MM.1S (cell line): ENCODE results near the gene SH3PXD2A.

ENCODE experiments used
- DNase-seq: peaks from one replicate; pipeline ENCODE4 v3.0.0-alpha.2; 2015
- H2AFZ ChIP-seq: fragments of 300-600 bp; sonication (generic); 2 replicates; pipeline ENCODE4 v1.6.0; 2016; ENCODE audit warnings: antibody characterized with exemption, low read length
- H3F3A ChIP-seq: fragments of 300-600 bp; sonication (generic); 2 replicates; pipeline ENCODE4 v1.6.1; 2016; ENCODE audit warnings: mild to moderate bottlenecking, antibody characterized with exemption, low read length, moderate library complexity, mixed read lengths; ENCODE audit not compliant: insufficient read depth
- H3K27ac ChIP-seq: fragments of 300-600 bp; sonication (generic); 2 replicates; pipeline ENCODE4 v1.5.1; 2016; ENCODE audit warnings: mild to moderate bottlenecking, low read length
- H3K27me3 ChIP-seq: fragments of 300-600 bp; sonication (generic); replicated peaks from 2 replicates; pipeline ENCODE4 v1.6.0; 2016; ENCODE audit warnings: low read length; ENCODE audit not compliant: insufficient read depth
- H3K36me3 ChIP-seq: fragments of 300-600 bp; sonication (generic); replicated peaks from 2 replicates; pipeline ENCODE4 v1.6.1; 2016; ENCODE audit warnings: mild to moderate bottlenecking, low read length, mixed read lengths; ENCODE audit not compliant: insufficient read depth
- H3K4me1 ChIP-seq: fragments of 300-600 bp; sonication (generic); 2 replicates; pipeline ENCODE4 v1.6.1; 2016; ENCODE audit warnings: low read length, mixed read lengths
- H3K4me2 ChIP-seq: fragments of 300-600 bp; sonication (generic); 2 replicates; pipeline ENCODE4 v1.6.0; 2016; ENCODE audit warnings: low read depth, low read length
- H3K4me3 ChIP-seq: fragments of 300-600 bp; sonication (generic); 2 replicates; pipeline ENCODE4 v1.5.1; 2016; ENCODE audit warnings: low read length, mixed read lengths
- H3K79me2 ChIP-seq: fragments of 300-600 bp; sonication (generic); 2 replicates; pipeline ENCODE4 v1.6.1; 2016; ENCODE audit warnings: mixed run types, low read length, mixed read lengths
- H3K9ac ChIP-seq: fragments of 300-600 bp; sonication (generic); 2 replicates; pipeline ENCODE4 v1.6.1; 2016; ENCODE audit warnings: low read length, mixed read lengths
- H3K9me2 ChIP-seq: fragments of 300-600 bp; sonication (generic); replicated peaks from 2 replicates; pipeline ENCODE4 v1.6.1; 2016; ENCODE audit warnings: mild to moderate bottlenecking, low read length, mixed read lengths; ENCODE audit not compliant: insufficient read depth
- H3K9me3 ChIP-seq: fragments of 300-600 bp; sonication (generic); replicated peaks from 2 replicates; pipeline ENCODE4 v1.6.1; 2016; ENCODE audit warnings: mild to moderate bottlenecking, low read length, mixed read lengths; ENCODE audit not compliant: insufficient read depth
- H4K20me1 ChIP-seq: fragments of 300-600 bp; sonication (generic); 2 replicates; pipeline ENCODE4 v1.6.1; 2016; ENCODE audit warnings: mild to moderate bottlenecking, low read length, moderate library complexity, mixed read lengths; ENCODE audit not compliant: insufficient read depth
- EZH2 ChIP-seq: fragments of 300-600 bp; sonication (generic); optimal IDR thresholded peaks from 2 replicates; pipeline ENCODE3; 2017; ENCODE audit warnings: low read depth, mild to moderate bottlenecking, antibody characterized with exemption, low read length, mixed read lengths
- EZH2phosphoT487 ChIP-seq: fragments of 300-600 bp; sonication (generic); IDR thresholded peaks from 2 replicates; pipeline ENCODE4 v1.6.1; 2018; ENCODE audit warnings: antibody characterized with exemption, low read length
- TF ChIP-seq, protein P1 (sequence below): fragments of 300-600 bp; sonication (generic); IDR thresholded peaks from 2 replicates; pipeline ENCODE4 v1.5.1; 2016; ENCODE audit warnings: antibody characterized with exemption, low read length, mixed read lengths

SH3PXD2A gene

GRCh38 chr10:103737735-103738367, 117.5 kb downstream of the SH3PXD2A start:
- no peaks in the 10 kb centered on the region for H3K36me3 ChIP-seq
- no peaks in the 10 kb centered on the region for H3K9me3 ChIP-seq
- DNase-seq, result no peak
- no peaks in the 10 kb centered on the region for H3F3A ChIP-seq
- no peak overlapping the region for H3K4me2 ChIP-seq
- H3K9ac ChIP-seq, result no peak overlapping the region
- H3K27me3 ChIP-seq, result no peaks in the 10 kb centered on the region
- no peak overlapping the region for H3K27ac ChIP-seq
- no peak overlapping the region for H2AFZ ChIP-seq
- no peaks in the 10 kb centered on the region for H3K79me2 ChIP-seq
- TF ChIP-seq EZH2phosphoT487 (no peak), EZH2 (no peak)
- TF ChIP-seq, protein P1, sequence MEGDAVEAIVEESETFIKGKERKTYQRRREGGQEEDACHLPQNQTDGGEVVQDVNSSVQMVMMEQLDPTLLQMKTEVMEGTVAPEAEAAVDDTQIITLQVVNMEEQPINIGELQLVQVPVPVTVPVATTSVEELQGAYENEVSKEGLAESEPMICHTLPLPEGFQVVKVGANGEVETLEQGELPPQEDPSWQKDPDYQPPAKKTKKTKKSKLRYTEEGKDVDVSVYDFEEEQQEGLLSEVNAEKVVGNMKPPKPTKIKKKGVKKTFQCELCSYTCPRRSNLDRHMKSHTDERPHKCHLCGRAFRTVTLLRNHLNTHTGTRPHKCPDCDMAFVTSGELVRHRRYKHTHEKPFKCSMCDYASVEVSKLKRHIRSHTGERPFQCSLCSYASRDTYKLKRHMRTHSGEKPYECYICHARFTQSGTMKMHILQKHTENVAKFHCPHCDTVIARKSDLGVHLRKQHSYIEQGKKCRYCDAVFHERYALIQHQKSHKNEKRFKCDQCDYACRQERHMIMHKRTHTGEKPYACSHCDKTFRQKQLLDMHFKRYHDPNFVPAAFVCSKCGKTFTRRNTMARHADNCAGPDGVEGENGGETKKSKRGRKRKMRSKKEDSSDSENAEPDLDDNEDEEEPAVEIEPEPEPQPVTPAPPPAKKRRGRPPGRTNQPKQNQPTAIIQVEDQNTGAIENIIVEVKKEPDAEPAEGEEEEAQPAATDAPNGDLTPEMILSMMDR, result no peak
- no peaks in the 10 kb centered on the region for H3K9me2 ChIP-seq
- H3K4me3 ChIP-seq, result no peak overlapping the region
- no peaks in the 10 kb centered on the region for H3K4me1 ChIP-seq
- no peaks in the 10 kb centered on the region for H4K20me1 ChIP-seq

DNA sequence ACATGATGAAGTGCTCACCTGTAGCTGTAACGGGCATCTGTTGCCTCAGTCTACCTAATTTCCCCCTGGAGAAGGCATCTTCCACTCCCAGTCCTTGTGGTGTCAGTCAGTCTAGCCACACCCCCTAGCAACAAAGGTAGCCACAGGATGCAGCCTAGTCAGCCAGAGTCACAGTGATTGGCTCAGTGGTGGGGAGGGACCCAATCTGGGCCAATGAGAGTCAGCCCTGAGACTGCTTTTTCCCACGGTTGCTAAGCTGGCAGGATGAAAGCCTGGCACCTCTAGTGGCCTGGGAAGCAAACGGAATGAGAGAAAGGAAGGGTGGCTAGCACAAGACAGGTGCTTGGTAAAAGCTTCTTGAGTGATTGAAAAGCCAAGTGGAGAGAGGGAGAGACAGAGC, 118.6 kb downstream of the SH3PXD2A start:
- H3K4me2 ChIP-seq, result no peak overlapping the region
- no peaks in the 10 kb centered on the region for H3K9me3 ChIP-seq
- H3K4me1 ChIP-seq, result no peaks in the 10 kb centered on the region
- no peaks in the 10 kb centered on the region for H3K9me2 ChIP-seq
- H3K27me3 ChIP-seq, result no peaks in the 10 kb centered on the region
- H2AFZ ChIP-seq, result no peak overlapping the region
- no peaks in the 10 kb centered on the region for H3K79me2 ChIP-seq
- H3K4me3 ChIP-seq, result no peak overlapping the region
- TF ChIP-seq EZH2phosphoT487 (no peak), EZH2 (no peak)
- TF ChIP-seq, protein P1, result no peak
- H4K20me1 ChIP-seq, result no peaks in the 10 kb centered on the region
- no peaks in the 10 kb centered on the region for H3F3A ChIP-seq
- no peak overlapping the region for H3K9ac ChIP-seq
- no peak for DNase-seq
- H3K27ac ChIP-seq, result no peak overlapping the region
- H3K36me3 ChIP-seq, result no peaks in the 10 kb centered on the region

DNA sequence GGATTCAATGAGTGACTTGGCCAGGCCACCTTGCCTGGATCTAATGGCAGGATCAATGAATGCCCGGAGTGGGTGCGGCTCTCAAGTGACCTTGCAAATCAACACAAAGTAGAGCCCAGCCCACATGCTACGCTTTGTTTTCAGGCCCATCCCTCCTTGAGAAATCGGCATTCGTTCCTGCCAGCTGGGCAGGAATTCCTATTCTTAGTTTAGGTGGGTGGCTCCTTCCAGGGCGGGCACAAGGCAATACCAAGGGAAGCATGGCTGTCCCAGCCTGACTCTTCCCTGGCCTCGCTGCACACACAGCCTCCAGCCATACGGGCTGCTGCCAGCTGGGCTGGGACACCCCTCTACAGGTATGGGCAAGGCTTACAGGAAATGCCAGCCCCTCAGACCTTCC, 119.3 kb downstream of the SH3PXD2A start:
- Histone ChIP-seq H3K9me3 (no peaks in the 10 kb centered on the region), H3K27ac (no peak overlapping the region), H3K79me2 (no peaks in the 10 kb centered on the region), H4K20me1 (no peaks in the 10 kb centered on the region), H3K27me3 (no peaks in the 10 kb centered on the region), H3K9me2 (no peaks in the 10 kb centered on the region), H3K4me2 (no peak overlapping the region), H3K36me3 (no peaks in the 10 kb centered on the region), H2AFZ (no peak overlapping the region), H3K9ac (no peak overlapping the region), H3K4me1 (no peaks in the 10 kb centered on the region), H3F3A (no peaks in the 10 kb centered on the region), H3K4me3 (no peak overlapping the region)
- TF ChIP-seq EZH2phosphoT487, result no peak
- TF ChIP-seq, protein P1, result no peak
- TF ChIP-seq EZH2, result no peak
- DNase-seq, result no peak
